ENCODE measurements around the gene PPP1R7.

PPP1R7 gene

GRCh38 chr2:241138471-241138870 is 11.8 kb upstream of the PPP1R7 start:
- TF ChIP-seq MAX (IDR thresholded peaks at IDR 0.05) (no peak), TEAD4 (IDR thresholded peaks at IDR 0.05) (no peak), USF1 (IDR thresholded peaks at IDR 0.05) (no peak), TAF1 (IDR thresholded peaks at IDR 0.05; ENCODE audit: low read depth) (no peak)

GRCh38 chr2:241139531-241140444 is 10.5 kb upstream of the PPP1R7 start:
- TF ChIP-seq EP300 (IDR thresholded peaks at IDR 0.05; ENCODE audit: borderline replicate concordance) = no peak
- TF ChIP-seq YY1 (IDR thresholded peaks at IDR 0.05; ENCODE audit: low read depth) = no peak
- no peak for TF ChIP-seq TAF1 (IDR thresholded peaks at IDR 0.05; ENCODE audit: low read depth)
- no peak for TF ChIP-seq EGR1 (IDR thresholded peaks at IDR 0.05)
- no peak for TF ChIP-seq MAX (IDR thresholded peaks at IDR 0.05)
- no peak for TF ChIP-seq FOXM1 (IDR thresholded peaks at IDR 0.05; ENCODE audit: borderline replicate concordance, low read depth)

- TF ChIP-seq USF1 (IDR thresholded peaks at IDR 0.05) (no peak), NFIC (IDR thresholded peaks at IDR 0.05) (no peak), REST (IDR thresholded peaks at IDR 0.05; ENCODE audit: low read depth) (no peak), CEBPB (IDR thresholded peaks at IDR 0.05) (no peak), YY1 (IDR thresholded peaks at IDR 0.05; ENCODE audit: low read depth) (no peak), RAD21 (IDR thresholded peaks at IDR 0.05; ENCODE audit: low read depth) (no peak), CREB1 (IDR thresholded peaks at IDR 0.05; ENCODE audit: low read depth) (no peak), EP300 (IDR thresholded peaks at IDR 0.05; ENCODE audit: borderline replicate concordance) (no peak), MAX (IDR thresholded peaks at IDR 0.05) (no peak), TEAD4 (IDR thresholded peaks at IDR 0.05) (no peak), TCF12 (IDR thresholded peaks at IDR 0.05; ENCODE audit: low read depth) (no peak), FOXM1 (IDR thresholded peaks at IDR 0.05; ENCODE audit: borderline replicate concordance, low read depth) (no peak), TAF1 (IDR thresholded peaks at IDR 0.05; ENCODE audit: low read depth) (no peak), ZBTB7A (IDR thresholded peaks at IDR 0.05; ENCODE audit: low read depth) (no peak), EGR1 (IDR thresholded peaks at IDR 0.05) (no peak)
Measured at GRCh38 chr2:241140445-241140840, 9.8 kb upstream of the PPP1R7 start.

GRCh38 chr2:241141214-241141770 is 9.0 kb upstream of the PPP1R7 start:
- TF ChIP-seq RAD21 (IDR thresholded peaks at IDR 0.05; ENCODE audit: low read depth) (no peak), MAX (IDR thresholded peaks at IDR 0.05) (no peak), CEBPB (IDR thresholded peaks at IDR 0.05) (no peak), TEAD4 (IDR thresholded peaks at IDR 0.05) (no peak), YY1 (IDR thresholded peaks at IDR 0.05; ENCODE audit: low read depth) (no peak), USF1 (IDR thresholded peaks at IDR 0.05) (no peak), NFIC (IDR thresholded peaks at IDR 0.05) (no peak), REST (IDR thresholded peaks at IDR 0.05; ENCODE audit: low read depth) (no peak), CREB1 (IDR thresholded peaks at IDR 0.05; ENCODE audit: low read depth) (no peak), FOXM1 (IDR thresholded peaks at IDR 0.05; ENCODE audit: borderline replicate concordance, low read depth) (no peak), ZBTB7A (IDR thresholded peaks at IDR 0.05; ENCODE audit: low read depth) (no peak), TAF1 (IDR thresholded peaks at IDR 0.05; ENCODE audit: low read depth) (no peak), EP300 (IDR thresholded peaks at IDR 0.05; ENCODE audit: borderline replicate concordance) (no peak), EGR1 (IDR thresholded peaks at IDR 0.05) (no peak), TCF12 (IDR thresholded peaks at IDR 0.05; ENCODE audit: low read depth) (no peak)

All from Ishikawa (cell line).